DMS114 treated with DMSO at 0.1 percent for 48 hours (cell line): ENCODE data around the gene SLC24A4.

Source experiments
- DNase-seq: peaks from one replicate; lab custom pipeline; 2025; ENCODE audit not compliant: unreplicated experiment; lab: John Stamatoyannopoulos, UW

The SLC24A4 gene

GRCh38 chr14:92453691-92454090, 130.7 kb downstream of the SLC24A4 start:
- DNase-seq: no peak

GRCh38 chr14:92455231-92455630, 132.3 kb downstream of the SLC24A4 start:
- DNase-seq: no peak

GRCh38 chr14:92456215-92457015, 133.4 kb downstream of the SLC24A4 start:
- DNase-seq: peak; percentile 30

GRCh38 chr14:92457016-92457565, 134.1 kb downstream of the SLC24A4 start:
- no peak for DNase-seq

- DNase-seq: no peak
These were observed 135.4 kb downstream of the SLC24A4 start for GRCh38 chr14:92458136-92459029.

GRCh38 chr14:92459030-92459949, 136.3 kb downstream of the SLC24A4 start:
- DNase-seq: no peak

- DNase-seq: no peak
These were observed 137.0 kb downstream of the SLC24A4 start for GRCh38 chr14:92459950-92460421.

GRCh38 chr14:92460541-92460915, 137.6 kb downstream of the SLC24A4 start:
- DNase-seq: no peak

- DNase-seq: no peak
These were observed 138.1 kb downstream of the SLC24A4 start for GRCh38 chr14:92460916-92461579.

- no peak for DNase-seq
These were observed 138.9 kb downstream of the SLC24A4 start for GRCh38 chr14:92461891-92462290.

- DNase-seq: no peak
These were observed 139.6 kb downstream of the SLC24A4 start for GRCh38 chr14:92462568-92462967.

- DNase-seq: no peak
These were observed 140.2 kb downstream of the SLC24A4 start for GRCh38 chr14:92463141-92463540.

GRCh38 chr14:92464156-92464555, 141.2 kb downstream of the SLC24A4 start:
- no peak for DNase-seq

GRCh38 chr14:92464716-92465115, 141.8 kb downstream of the SLC24A4 start:
- no peak for DNase-seq

GRCh38 chr14:92465353-92466055, 142.5 kb downstream of the SLC24A4 start:
- DNase-seq: no peak

- DNase-seq: no peak
These were observed 143.1 kb downstream of the SLC24A4 start for GRCh38 chr14:92466059-92466458.

GRCh38 chr14:92469515-92469914, 146.6 kb downstream of the SLC24A4 start:
- DNase-seq: no peak

- DNase-seq: no peak
These were observed 147.2 kb downstream of the SLC24A4 start for GRCh38 chr14:92470215-92470614.

GRCh38 chr14:92470811-92471210, 147.8 kb downstream of the SLC24A4 start:
- DNase-seq: no peak
